OCI-LY3 (cell line): ENCODE measurements around the gene MUC5B.

Experiments
- CTCF ChIP-seq: fragments of 200-600, 300-600 bp; sonication (generic); IDR thresholded peaks from 2 replicates; pipeline ENCODE4 v1.5.1; 2014; ENCODE audit warnings: antibody characterized with exemption, low read length, low read depth
- EZH2phosphoT487 ChIP-seq: fragments of 200-600 bp; shearing (Covaris generic); IDR thresholded peaks from 2 replicates; pipeline ENCODE4 v1.6.1; 2018; ENCODE audit warnings: antibody characterized with exemption, mixed run types, low read depth

GRCh38 chr11:1241706-1242105 is 18.8 kb downstream of the MUC5B start:
- TF ChIP-seq CTCF (no peak), EZH2phosphoT487 (no peak)
